Lung microvascular endothelial cell (primary cell): ENCODE data around the gene ZNF433. TPM values are rescaled to one million over a fixed set of nuclear protein-coding genes. Genes with fewer than 3 reads are reported as not detected.
"Not testable (repeated sequence)": the region's sequence is repeated elsewhere in the genome, so short reads cannot be mapped to it uniquely, and the experiment has no call there.

Experiments
- DNase-seq, 2 donors: peaks; one replicate each; pipeline versions ENCODE4 v3.0.0 to v3.0.0-alpha.2; 2010; ENCODE audit warnings: low read depth in 2 of 2
- total RNA-seq: library from RNA; depleted of rRNA; stranded (reverse); fragments of >200 nt; gene quantifications from 2 replicates; pipeline ENCODE4 v1.2.1, GENCODE V29; 2014

Gene ZNF433
- total RNA-seq, 1 donor from 2014 or later, result 2.0 TPM

GRCh38 chr19:11991921-11992320 lies 43.6 kb downstream of the ZNF433 start:
- DNase-seq, result not testable (repeated sequence)

GRCh38 chr19:11989112-11989456 lies 46.4 kb downstream of the ZNF433 start:
- no peak for DNase-seq

- DNase-seq, result peak; percentile 86 to 92
These were observed 47.8 kb downstream of the ZNF433 start for GRCh38 chr19:11987405-11988281.

- no peak for DNase-seq
These were observed 48.7 kb downstream of the ZNF433 start for GRCh38 chr19:11986754-11987153.

- no peak for DNase-seq
These were observed 50.5 kb downstream of the ZNF433 start for GRCh38 chr19:11984986-11985385.

GRCh38 chr19:11982526-11982925 lies 53.0 kb downstream of the ZNF433 start:
- DNase-seq, result no peak

GRCh38 chr19:11979527-11979926 lies 56.0 kb downstream of the ZNF433 start:
- DNase-seq, result no peak

GRCh38 chr19:11978492-11979100 lies 56.9 kb downstream of the ZNF433 start:
- no peak for DNase-seq

GRCh38 chr19:11973019-11973810 lies 62.3 kb downstream of the ZNF433 start:
- DNase-seq, result no peak

GRCh38 chr19:11971041-11971440 lies 64.4 kb downstream of the ZNF433 start:
- no peak for DNase-seq

- no peak for DNase-seq
These were observed 65.3 kb downstream of the ZNF433 start for GRCh38 chr19:11970174-11970573.

- DNase-seq, result peak; percentile 51 to 84
These were observed 70.4 kb downstream of the ZNF433 start, which contains the start of gene ZNF763 for GRCh38 chr19:11964858-11965645. ZNF763 (plus strand) TSS chr19:11965040; CDS start chr19:11965209, 169 bp downstream.

Other genes with a start within 250 kb of the ZNF433 start
- gene ZNF491, start 237.2 kb downstream of the ZNF433 start, total RNA-seq, result 0.65 and 1.4 TPM in 2 replicates
- gene ZNF440, start 221.4 kb downstream of the ZNF433 start, total RNA-seq, result 4.8 and 9.5 TPM in 2 replicates
- 0.22 and 2.8 TPM in 2 replicates for gene ZNF439, start 187.0 kb downstream of the ZNF433 start, total RNA-seq
- gene ZNF69, start 147.9 kb downstream of the ZNF433 start, total RNA-seq, result 3.5 and 8.7 TPM in 2 replicates
- gene ZNF700, start 110.6 kb downstream of the ZNF433 start, total RNA-seq, result 3.3 and 5.2 TPM in 2 replicates
- 0.65 and 0.79 TPM in 2 replicates for gene ZNF763, start 70.6 kb downstream of the ZNF433 start, total RNA-seq
- 0.22 and 0.40 TPM in 2 replicates for gene ZNF878, start 17.3 kb upstream of the ZNF433 start, total RNA-seq
- gene ZNF844, start 29.1 kb upstream of the ZNF433 start, total RNA-seq, result 1.7 and 3.6 TPM in 2 replicates
- gene ZNF20, start 104.7 kb upstream of the ZNF433 start, total RNA-seq, result 2.2 and 3.2 TPM in 2 replicates
- 7.4 and 11.7 TPM in 2 replicates for gene ZNF625, start 121.1 kb upstream of the ZNF433 start, total RNA-seq
- 3.5 and 6.7 TPM in 2 replicates for gene ZNF136, start 127.4 kb upstream of the ZNF433 start, total RNA-seq